ENCODE data around the gene TMPRSS4. TPM values are rescaled to one million over a fixed set of nuclear protein-coding genes. Genes with fewer than 3 reads are reported as not detected.

TMPRSS4 gene
- total and polyA plus RNA-seq, 9 of the 15 experiments (the other 6 are each of a cell fraction or from before 2014, with no cell fraction given): 4.0 to 10.0 (median 5.6) TPM

DNA sequence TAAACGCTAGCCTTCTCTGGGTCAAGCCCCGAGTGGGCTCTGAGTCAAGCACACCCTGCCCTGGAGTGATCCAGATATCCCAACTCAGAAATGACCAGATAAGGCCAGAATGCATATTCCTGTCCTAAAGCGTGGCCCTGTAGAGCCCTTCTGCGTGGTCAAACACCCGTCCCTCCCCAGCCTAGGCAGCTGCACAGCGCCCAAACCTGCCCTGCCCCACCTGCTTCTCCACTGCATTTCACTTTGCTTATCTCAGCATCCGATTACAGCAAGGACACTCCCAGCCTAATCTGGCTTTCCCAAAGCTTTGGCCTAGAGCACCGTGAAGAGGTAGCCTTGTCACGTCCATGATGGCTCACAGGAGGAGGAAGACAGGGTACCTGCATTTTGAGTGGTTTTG is 11.9 kb upstream of the TMPRSS4 start:
- H3K27ac ChIP-seq (ENCODE audit: extremely low read depth, low read depth, low read length): no peak overlapping the region
- in situ Hi-C loops (cut with MboI): no loop called here
- intact Hi-C loops (cut with micrococcal nuclease): loop anchor here (5.0 kb wide), 1 partner anchor 62 kb away; no protein-coding TSS in a partner anchor
- BruUV-seq (replicated peaks): no TSS peak
- ChIA-PET POLR2A (no interaction called here), CTCF (ENCODE audit: low intra/inter-chr PET ratio) (no interaction called here)
- H3K9me3 ChIP-seq (replicated peaks; ENCODE audit: control insufficient read depth, insufficient read depth, low read depth, low read length): no peaks in the 10 kb centered on the region
- ATAC-seq: no peak
- H3K9ac ChIP-seq (ENCODE audit: insufficient read depth in 1 of 2, low read depth in 2 of 2, low read length in 2 of 2): peak overlapping the region in 1 of 2 experiments; percentile 67; a peak in 1 of 4 replicates
- no peak for TF ChIP-seq HSF4 (CRISPR knock-in tag; IDR thresholded peaks at IDR 0.05; ENCODE audit: borderline replicate concordance)
- no peak for TF ChIP-seq EHMT2 (IDR thresholded peaks at IDR 0.05)
- peak; percentile 42; the same call in 1 of the 2 replicates for TF ChIP-seq ZNF316 (IDR thresholded peaks at IDR 0.05)
- TF ChIP-seq CBFA2T3 (IDR thresholded peaks at IDR 0.05): 0 out of 2 replicates have a peak, but pooled peaks have one; percentile 36
- TF ChIP-seq CTBP1 (IDR thresholded peaks at IDR 0.05; ENCODE audit: borderline replicate concordance): peak; percentile 62; the same call in 1 of the 2 replicates
- peaks cover 3% of the 10 kb centered on the region; the same call in 1 of the 2 replicates for H4K20me1 ChIP-seq (replicated peaks; ENCODE audit: control insufficient read depth, insufficient read depth, low read length)
- no peak overlapping the region for H3K4me2 ChIP-seq (ENCODE audit: insufficient read depth, low read length)
- no peak overlapping the region for H3K4me3 ChIP-seq
- WGBS (ENCODE audit: insufficient coverage, low coverage, missing lambda C conversion rate): 12% methylated on average over 9 of the region's 9 CpGs
- H2AFZ ChIP-seq (ENCODE audit: low read depth, low read length): no peak overlapping the region
- no peak for DNase-seq (ENCODE audit: extremely low read depth in 1 of 4, low spot score in 3 of 4)
- H3K79me2 ChIP-seq (ENCODE audit: control insufficient read depth, insufficient read depth, low read length): no peaks in the 10 kb centered on the region
- peaks cover 4% of the 10 kb centered on the region for H3K9me1 ChIP-seq (ENCODE audit: control insufficient read depth, insufficient read depth, low read length)
- no peaks in the 10 kb centered on the region for H3K36me3 ChIP-seq (ENCODE audit: control insufficient read depth, insufficient read depth, low read length)
- H3K4me1 ChIP-seq (replicated peaks in 1 of 2; ENCODE audit: control insufficient read depth in 2 of 2, insufficient read depth in 2 of 2, low read length in 2 of 2): peaks cover 7 to 12% of the 10 kb centered on the region in 2 experiments; a peak in 3 of 5 replicates
- FAIRE-seq: no peak
- H3K27me3 ChIP-seq (ENCODE audit: control insufficient read depth in 2 of 2, insufficient read depth in 2 of 2, low read length in 2 of 2): peaks cover 6 to 11% of the 10 kb centered on the region in 2 experiments; a peak in 4 of 5 replicates

DNA sequence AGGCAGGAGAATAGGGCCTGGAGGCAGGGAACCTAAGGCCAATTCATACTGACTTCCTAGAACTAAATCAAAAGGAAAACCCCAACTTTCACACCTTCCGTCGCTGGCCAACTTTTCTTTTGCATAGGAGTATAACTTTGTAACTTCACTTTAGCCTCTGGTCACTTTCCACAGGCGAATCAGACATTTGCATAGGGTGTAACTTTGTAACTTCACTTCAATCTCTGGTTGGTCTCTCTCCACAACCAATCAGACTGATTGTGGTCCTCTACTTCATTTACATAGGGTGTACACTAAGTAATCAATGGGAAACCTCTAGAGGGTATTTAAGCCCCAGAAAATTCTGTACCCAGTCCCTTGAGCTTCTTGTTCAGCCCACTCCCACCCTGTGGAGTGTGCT is 11.5 kb upstream of the TMPRSS4 start:
- DNase-seq (ENCODE audit: extremely low read depth in 1 of 4, low spot score in 3 of 4) (no peak), FAIRE-seq (no peak), ATAC-seq (no peak)
- in situ Hi-C loops (cut with MboI): no loop called here
- Histone ChIP-seq H3K4me3 (no peak overlapping the region), H3K9me3 (replicated peaks; ENCODE audit: control insufficient read depth, insufficient read depth, low read depth, low read length) (no peaks in the 10 kb centered on the region), H3K4me1 (replicated peaks in 1 of 2; ENCODE audit: control insufficient read depth in 2 of 2, insufficient read depth in 2 of 2, low read length in 2 of 2) (peaks cover 7 to 10% of the 10 kb centered on the region in 2 experiments; a peak in 3 of 5 replicates), H3K27me3 (ENCODE audit: control insufficient read depth in 2 of 2, insufficient read depth in 2 of 2, low read length in 2 of 2) (peaks cover 6 to 11% of the 10 kb centered on the region in 2 experiments; a peak in 4 of 5 replicates), H4K20me1 (replicated peaks; ENCODE audit: control insufficient read depth, insufficient read depth, low read length) (peaks cover 3% of the 10 kb centered on the region; the same call in 1 of the 2 replicates), H3K4me2 (ENCODE audit: insufficient read depth, low read length) (no peak overlapping the region), H2AFZ (ENCODE audit: low read depth, low read length) (no peak overlapping the region), H3K36me3 (ENCODE audit: control insufficient read depth, insufficient read depth, low read length) (no peaks in the 10 kb centered on the region), H3K79me2 (ENCODE audit: control insufficient read depth, insufficient read depth, low read length) (no peaks in the 10 kb centered on the region), H3K27ac (ENCODE audit: extremely low read depth, low read depth, low read length) (no peak overlapping the region), H3K9ac (ENCODE audit: insufficient read depth in 1 of 2, low read depth in 2 of 2, low read length in 2 of 2) (no peak overlapping the region), H3K9me1 (ENCODE audit: control insufficient read depth, insufficient read depth, low read length) (peaks cover 4% of the 10 kb centered on the region)
- no TSS peak for BruUV-seq (replicated peaks)
- 17% methylated on average over 3 of the region's 3 CpGs for WGBS (ENCODE audit: insufficient coverage, low coverage, missing lambda C conversion rate)
- POLR2A ChIA-PET: no interaction called here
- intact Hi-C loops (cut with micrococcal nuclease): loop anchor here (5.0 kb wide), 1 partner anchor 62 kb away; no protein-coding TSS in a partner anchor
- CTCF ChIA-PET (ENCODE audit: low intra/inter-chr PET ratio): interaction anchor here (0.6 kb wide), 1 partner anchor 243 kb away, joined by 3 read pairs; no protein-coding TSS in a partner anchor
- TF ChIP-seq, protein P1, sequence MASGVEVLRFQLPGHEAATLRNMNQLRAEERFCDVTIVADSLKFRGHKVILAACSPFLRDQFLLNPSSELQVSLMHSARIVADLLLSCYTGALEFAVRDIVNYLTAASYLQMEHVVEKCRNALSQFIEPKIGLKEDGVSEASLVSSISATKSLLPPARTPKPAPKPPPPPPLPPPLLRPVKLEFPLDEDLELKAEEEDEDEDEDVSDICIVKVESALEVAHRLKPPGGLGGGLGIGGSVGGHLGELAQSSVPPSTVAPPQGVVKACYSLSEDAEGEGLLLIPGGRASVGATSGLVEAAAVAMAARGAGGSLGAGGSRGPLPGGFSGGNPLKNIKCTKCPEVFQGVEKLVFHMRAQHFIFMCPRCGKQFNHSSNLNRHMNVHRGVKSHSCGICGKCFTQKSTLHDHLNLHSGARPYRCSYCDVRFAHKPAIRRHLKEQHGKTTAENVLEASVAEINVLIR (CRISPR knock-in tag; IDR thresholded peaks at IDR 0.05): no peak
- TF ChIP-seq, protein P2, sequence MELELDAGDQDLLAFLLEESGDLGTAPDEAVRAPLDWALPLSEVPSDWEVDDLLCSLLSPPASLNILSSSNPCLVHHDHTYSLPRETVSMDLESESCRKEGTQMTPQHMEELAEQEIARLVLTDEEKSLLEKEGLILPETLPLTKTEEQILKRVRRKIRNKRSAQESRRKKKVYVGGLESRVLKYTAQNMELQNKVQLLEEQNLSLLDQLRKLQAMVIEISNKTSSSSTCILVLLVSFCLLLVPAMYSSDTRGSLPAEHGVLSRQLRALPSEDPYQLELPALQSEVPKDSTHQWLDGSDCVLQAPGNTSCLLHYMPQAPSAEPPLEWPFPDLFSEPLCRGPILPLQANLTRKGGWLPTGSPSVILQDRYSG (tag; conservative IDR thresholded peaks at IDR 0.05; ENCODE audit: low read depth): no peak
- TF ChIP-seq EHMT2 (IDR thresholded peaks at IDR 0.05) (no peak), SRSF1 (IDR thresholded peaks at IDR 0.05; ENCODE audit: low read depth, low read length) (no peak), PCBP1 (IDR thresholded peaks at IDR 0.05; ENCODE audit: low read depth, low read length, poor library complexity, severe bottlenecking) (no peak), TCF3 (CRISPR knock-in tag; IDR thresholded peaks at IDR 0.05) (no peak), IRF2 (CRISPR knock-in tag; IDR thresholded peaks at IDR 0.05) (no peak)
- TF ChIP-seq, protein P3, sequence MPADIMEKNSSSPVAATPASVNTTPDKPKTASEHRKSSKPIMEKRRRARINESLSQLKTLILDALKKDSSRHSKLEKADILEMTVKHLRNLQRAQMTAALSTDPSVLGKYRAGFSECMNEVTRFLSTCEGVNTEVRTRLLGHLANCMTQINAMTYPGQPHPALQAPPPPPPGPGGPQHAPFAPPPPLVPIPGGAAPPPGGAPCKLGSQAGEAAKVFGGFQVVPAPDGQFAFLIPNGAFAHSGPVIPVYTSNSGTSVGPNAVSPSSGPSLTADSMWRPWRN (IDR thresholded peaks at IDR 0.05; ENCODE audit: low read depth): no peak
